Psoas muscle (tissue), 8 donors: ENCODE results near the gene ECE2. TPM values are rescaled to one million over a fixed set of nuclear protein-coding genes. Genes with fewer than 3 reads are reported as not detected.

Experiments
- ATAC-seq, 4 donors: fragments of 200-7000 bp; cut with Tn5 transposase; one replicate each; pipeline ENCODE4 v1.9.1; 2020; ENCODE audit warnings: moderate library complexity in 3 of 4, mild to moderate bottlenecking in 2 of 4
- DNase-seq, 2 donors: peaks; one replicate each; pipeline ENCODE4 v3.0.0-alpha.2; 2020
- H3K27ac ChIP-seq: fragments of 200-600 bp; one replicate; pipeline ENCODE4 v1.8.0; 2022
- H3K27me3 ChIP-seq, 3 donors: fragments of 200-600 bp in 1 of 3; one replicate each; pipeline versions ENCODE4 v1.6.1 to v1.8.0; 2013 to 2022; ENCODE audit warnings: low read length in 2 of 3, mild to moderate bottlenecking in 2 of 3, moderate library complexity in 1 of 3; ENCODE audit not compliant: insufficient read depth in 3 of 3
- H3K36me3 ChIP-seq, 2 donors: fragments of 200-600 bp in 1 of 2; one replicate each; pipeline versions ENCODE4 v1.6.1 to v1.8.0; 2013 to 2022; ENCODE audit warnings: low read depth in 1 of 2, mild to moderate bottlenecking in 1 of 2, moderate library complexity in 1 of 2; ENCODE audit not compliant: insufficient read depth in 1 of 2
- H3K4me1 ChIP-seq: fragments of 200-600 bp; one replicate; pipeline ENCODE4 v1.8.0; 2022
- H3K4me3 ChIP-seq: fragments of 200-600 bp; one replicate; pipeline ENCODE4 v1.8.0; 2022; ENCODE audit warnings: mild to moderate bottlenecking
- H3K9me3 ChIP-seq: fragments of 200-600 bp; one replicate; pipeline ENCODE4 v1.8.0; 2022
- CTCF ChIP-seq: fragments of 200-600 bp; IDR thresholded peaks from one replicate; pipeline ENCODE4 v1.8.0; 2022; ENCODE audit warnings: antibody characterized with exemption
- WGBS, 3 donors: extraction: QIAGEN DNeasy Blood & Tissue Kit; methylation state at CpG; one replicate each; pipeline versions ENCODE4 v1.1.6 to v1.1.7; 2013; 5-methylcytosine and 5-hydroxymethylcytosine counted together
- intact Hi-C, 2 donors: fragments of 100-400 bp; cut with DNase I; formaldehyde crosslinking; loops; one replicate each; pipeline versions ENCODE4 v1.11.0 to v1.14.2; 2022
- polyA plus RNA-seq, 3 donors: library from polyadenylated mRNA; stranded (reverse); fragments of 200-250 nt; gene quantifications; one replicate each; pipeline ENCODE4 v1.2.3, GENCODE V29; 2013
- total RNA-seq, 4 donors: library from RNA; stranded (reverse); fragmentation: NEBNext Ultra II Directional in 2 of 4; extraction: Animal tissue kit (Norgen Biotek cat#: 25700) in 2 of 4; gene quantifications; one replicate each; pipeline versions ENCODE4 v1.2.1 to v1.2.4, GENCODE V29; 2021 to 2023
- donor health status: healthy with polysubstance abuse.
- donor health status: DM: no; HTN: no; CAD: no; lungs with moderate emphysema.
- donor health status: Bipolar disorder and iron deficiency.
- donor health status: healthy.
- donor health status: DM: yes; HTN: yes; CAD: no.
- donor health status: DM: no; HTN: no; CAD: no.
- donor health status: DM: no; HTN: no; CAD: no.
- donor health status: DM: yes; HTN: yes; CAD: no.

Gene ECE2
- total and polyA plus RNA-seq, 7 donors = not detected

DNA sequence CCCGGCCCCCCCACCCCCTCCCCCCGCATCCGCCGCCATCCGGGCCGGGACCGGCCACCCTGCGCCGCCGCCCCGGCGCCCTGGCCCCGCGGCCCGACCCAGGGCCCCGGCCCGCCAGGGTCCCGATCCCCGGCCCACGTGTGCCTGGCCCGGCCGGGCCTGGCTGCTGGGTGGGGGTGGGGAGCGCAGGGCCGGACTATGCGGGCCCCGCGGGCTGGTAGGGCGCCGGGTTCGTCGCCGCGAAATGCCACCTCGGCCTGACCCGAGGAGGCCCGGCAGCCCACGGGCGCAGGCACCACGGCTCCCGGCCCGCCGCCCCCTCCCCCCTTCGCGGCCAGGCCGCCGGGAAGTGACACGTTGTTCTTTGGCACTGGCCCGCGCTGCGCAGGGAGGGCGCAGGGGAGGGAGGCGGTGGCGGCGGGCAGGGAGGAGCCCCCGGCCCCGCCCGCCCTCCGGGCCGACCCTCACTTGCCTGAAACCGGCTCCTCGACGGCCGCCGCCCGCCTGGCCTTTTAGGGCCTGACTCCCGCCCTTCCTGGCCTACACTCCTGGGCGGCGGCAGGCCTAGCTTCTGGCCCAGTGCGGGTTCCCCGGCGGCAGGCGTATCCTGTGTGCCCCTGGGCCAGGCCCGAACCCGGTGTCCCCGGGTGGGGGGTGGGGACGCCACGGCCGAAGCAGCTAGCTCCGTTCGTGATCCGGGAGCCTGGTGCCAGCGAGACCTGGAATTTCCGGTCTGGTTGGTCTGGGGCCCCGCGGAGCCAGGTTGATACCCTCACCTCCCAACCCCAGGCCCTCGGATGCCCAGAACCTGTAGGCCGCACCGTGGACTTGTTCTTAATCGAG is 39.1 kb downstream of the ECE2 start:
- TF ChIP-seq CTCF = no peak
- H3K27ac ChIP-seq = peak overlapping the region; percentile 96
- DNase-seq (peak; percentile 92 to 96), ATAC-seq (peak; percentile 78 to 81 (median 80))
- intact Hi-C loops = loop anchor here in 1 of 2 donors (5.0 kb wide), 1 partner anchor 138 kb away; no protein-coding TSS in a partner anchor
- H3K27me3 ChIP-seq = no peaks in the 10 kb centered on the region
- peaks cover 40% of the 10 kb centered on the region for H3K4me1 ChIP-seq
- H3K9me3 ChIP-seq = no peaks in the 10 kb centered on the region
- WGBS, 3 donors = 1% methylated on average over 39 to 89 of the region's 89 CpGs
- H3K36me3 ChIP-seq = peaks cover 7 to 31% of the 10 kb centered on the region in 2 donors
- peak overlapping the region; percentile 80 for H3K4me3 ChIP-seq

DNA sequence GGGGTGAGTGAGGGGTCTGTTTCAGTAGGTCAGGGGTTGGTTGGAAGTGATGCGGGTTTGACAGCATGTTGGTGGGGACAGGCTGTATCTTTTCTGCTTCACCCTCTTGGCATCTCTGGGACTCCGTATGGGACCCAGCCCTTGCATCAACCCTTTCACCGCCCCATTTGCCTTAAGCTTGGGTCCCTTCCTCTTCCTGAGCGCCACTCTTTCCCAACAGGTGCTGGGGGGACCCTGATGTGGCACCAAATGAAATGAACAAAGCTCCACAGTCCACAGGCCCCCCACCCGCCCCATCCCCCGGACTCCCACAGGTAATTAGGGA is 39.7 kb downstream of the ECE2 start:
- intact Hi-C loops = loop anchor here in 1 of 2 donors (5.0 kb wide), 1 partner anchor 138 kb away; no protein-coding TSS in a partner anchor
- ATAC-seq (peak in 2 of 4 donors; percentile 0), DNase-seq (no peak)
- no peaks in the 10 kb centered on the region for H3K27me3 ChIP-seq
- TF ChIP-seq CTCF = no peak
- peak overlapping the region; percentile 96 for H3K27ac ChIP-seq
- peak overlapping the region; percentile 80 for H3K4me3 ChIP-seq
- WGBS, 3 donors = 5 to 12% (median 7%) methylated on average over 6 of the region's 6 CpGs
- H3K9me3 ChIP-seq = no peaks in the 10 kb centered on the region
- H3K4me1 ChIP-seq = peaks cover 40% of the 10 kb centered on the region
- peaks cover 7 to 32% of the 10 kb centered on the region in 2 donors for H3K36me3 ChIP-seq

DNA sequence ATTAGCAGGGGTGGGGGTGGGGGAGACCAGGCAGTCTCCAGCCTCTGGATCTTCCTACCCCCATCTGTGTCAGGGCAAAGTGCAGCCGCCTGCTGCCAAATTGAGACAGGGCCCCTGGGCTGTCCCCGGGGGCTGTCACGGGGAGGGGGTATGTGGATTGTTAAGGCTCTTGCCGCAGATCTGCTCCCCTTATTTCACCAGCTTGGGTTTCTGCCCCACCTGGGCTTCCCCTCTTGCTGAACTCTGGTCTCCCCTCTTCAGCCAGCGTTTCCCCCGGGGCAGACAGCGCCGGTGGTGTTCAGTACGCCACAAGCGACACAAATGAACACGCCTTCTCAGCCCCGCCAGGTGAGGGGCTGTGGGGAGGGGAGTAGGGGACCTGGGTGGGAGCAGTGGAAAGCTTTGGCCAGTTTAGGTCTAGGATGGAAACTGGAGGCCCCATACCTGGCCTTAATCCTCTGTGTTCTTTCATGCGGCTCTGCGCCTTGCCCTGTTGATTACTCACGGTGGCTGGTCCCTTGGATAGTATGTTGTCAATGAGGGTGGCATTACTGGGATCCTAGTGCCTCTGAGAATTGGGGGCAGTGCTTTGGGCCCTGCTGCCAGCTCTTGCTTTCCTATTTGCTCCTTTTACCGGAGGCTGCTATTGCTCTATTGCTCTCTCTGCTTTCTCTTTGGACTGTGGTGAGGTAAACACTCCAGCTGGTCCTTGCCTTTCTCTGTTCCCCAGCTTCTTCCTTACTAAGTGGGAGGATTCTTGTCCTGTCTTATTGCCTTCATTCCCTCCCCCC is 40.2 kb downstream of the ECE2 start:
- intact Hi-C loops = loop anchor here in 1 of 2 donors (5.0 kb wide), 1 partner anchor 139 kb away; no protein-coding TSS in a partner anchor

GRCh38 chr3:184316792-184317191 is 41.0 kb downstream of the ECE2 start:
- peaks cover 53% of the 10 kb centered on the region for H3K4me1 ChIP-seq
- intact Hi-C loops = loop anchor here in 1 of 2 donors (5.0 kb wide), 1 partner anchor 139 kb away; no protein-coding TSS in a partner anchor
- no peaks in the 10 kb centered on the region for H3K9me3 ChIP-seq
- ATAC-seq (no peak), DNase-seq (no peak)
- H3K27ac ChIP-seq = peak overlapping the region; percentile 96
- 70 to 80% (median 75%) methylated on average over 7 of the region's 7 CpGs for WGBS, 3 donors
- H3K4me3 ChIP-seq = peak overlapping the region; percentile 80
- H3K27me3 ChIP-seq = no peaks in the 10 kb centered on the region
- TF ChIP-seq CTCF = no peak
- peaks cover 11 to 45% of the 10 kb centered on the region in 2 donors for H3K36me3 ChIP-seq

More for the DNA sequence above, 40.2 kb downstream of the ECE2 start:
- peak overlapping the region; percentile 96 for H3K27ac ChIP-seq
- ATAC-seq (no peak), DNase-seq (peak in 1 of 2 donors; percentile 48)
- peaks cover 11 to 38% of the 10 kb centered on the region in 2 donors for H3K36me3 ChIP-seq
- WGBS, 3 donors = 25 to 39% (median 26%) methylated on average over 15 to 16 of the region's 16 CpGs
- H3K4me3 ChIP-seq = peak overlapping the region; percentile 80
- TF ChIP-seq CTCF = no peak
- H3K4me1 ChIP-seq = peaks cover 46% of the 10 kb centered on the region
- no peaks in the 10 kb centered on the region for H3K27me3 ChIP-seq
- no peaks in the 10 kb centered on the region for H3K9me3 ChIP-seq
